ENCODE results near the gene ZNF417. TPM values are rescaled to one million over a fixed set of nuclear protein-coding genes. Genes with fewer than 3 reads are reported as not detected.

The ZNF417 gene
- total and polyA plus RNA-seq, 9 of the 15 experiments (the other 6 are each of a cell fraction or from before 2014, with no cell fraction given): 0.35 to 7.2 (median 3.2) TPM

DNA sequence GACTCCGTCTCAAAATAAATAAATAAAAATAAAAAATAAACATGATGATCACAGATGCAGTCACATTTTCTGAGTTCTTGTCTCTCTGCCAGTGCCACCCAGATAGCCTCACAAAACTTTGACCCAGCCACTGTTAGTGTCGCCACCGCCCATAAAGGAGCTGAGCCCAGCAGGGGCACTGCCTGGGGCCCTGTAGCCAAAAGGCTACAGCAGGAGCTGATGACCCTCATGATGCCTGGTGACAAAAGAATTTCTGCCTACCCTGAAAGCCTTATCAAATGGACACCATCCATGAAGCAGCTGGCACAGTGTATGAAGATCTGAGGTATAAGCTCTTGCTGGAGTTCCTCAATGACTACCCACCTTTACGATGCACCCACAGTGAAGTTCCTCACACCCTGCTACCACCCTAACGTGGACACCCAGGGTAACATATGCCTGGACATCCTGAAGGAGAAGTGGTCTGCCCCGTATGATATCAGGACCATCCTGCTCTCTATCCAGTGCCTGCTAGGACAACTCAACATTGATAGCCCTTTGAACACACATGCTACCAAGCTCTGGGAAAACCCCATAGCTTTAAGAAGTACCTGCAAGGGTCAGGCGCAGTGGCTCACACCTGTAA, 48.4 kb downstream of the ZNF417 start (continued):
- TF ChIP-seq, protein P1, sequence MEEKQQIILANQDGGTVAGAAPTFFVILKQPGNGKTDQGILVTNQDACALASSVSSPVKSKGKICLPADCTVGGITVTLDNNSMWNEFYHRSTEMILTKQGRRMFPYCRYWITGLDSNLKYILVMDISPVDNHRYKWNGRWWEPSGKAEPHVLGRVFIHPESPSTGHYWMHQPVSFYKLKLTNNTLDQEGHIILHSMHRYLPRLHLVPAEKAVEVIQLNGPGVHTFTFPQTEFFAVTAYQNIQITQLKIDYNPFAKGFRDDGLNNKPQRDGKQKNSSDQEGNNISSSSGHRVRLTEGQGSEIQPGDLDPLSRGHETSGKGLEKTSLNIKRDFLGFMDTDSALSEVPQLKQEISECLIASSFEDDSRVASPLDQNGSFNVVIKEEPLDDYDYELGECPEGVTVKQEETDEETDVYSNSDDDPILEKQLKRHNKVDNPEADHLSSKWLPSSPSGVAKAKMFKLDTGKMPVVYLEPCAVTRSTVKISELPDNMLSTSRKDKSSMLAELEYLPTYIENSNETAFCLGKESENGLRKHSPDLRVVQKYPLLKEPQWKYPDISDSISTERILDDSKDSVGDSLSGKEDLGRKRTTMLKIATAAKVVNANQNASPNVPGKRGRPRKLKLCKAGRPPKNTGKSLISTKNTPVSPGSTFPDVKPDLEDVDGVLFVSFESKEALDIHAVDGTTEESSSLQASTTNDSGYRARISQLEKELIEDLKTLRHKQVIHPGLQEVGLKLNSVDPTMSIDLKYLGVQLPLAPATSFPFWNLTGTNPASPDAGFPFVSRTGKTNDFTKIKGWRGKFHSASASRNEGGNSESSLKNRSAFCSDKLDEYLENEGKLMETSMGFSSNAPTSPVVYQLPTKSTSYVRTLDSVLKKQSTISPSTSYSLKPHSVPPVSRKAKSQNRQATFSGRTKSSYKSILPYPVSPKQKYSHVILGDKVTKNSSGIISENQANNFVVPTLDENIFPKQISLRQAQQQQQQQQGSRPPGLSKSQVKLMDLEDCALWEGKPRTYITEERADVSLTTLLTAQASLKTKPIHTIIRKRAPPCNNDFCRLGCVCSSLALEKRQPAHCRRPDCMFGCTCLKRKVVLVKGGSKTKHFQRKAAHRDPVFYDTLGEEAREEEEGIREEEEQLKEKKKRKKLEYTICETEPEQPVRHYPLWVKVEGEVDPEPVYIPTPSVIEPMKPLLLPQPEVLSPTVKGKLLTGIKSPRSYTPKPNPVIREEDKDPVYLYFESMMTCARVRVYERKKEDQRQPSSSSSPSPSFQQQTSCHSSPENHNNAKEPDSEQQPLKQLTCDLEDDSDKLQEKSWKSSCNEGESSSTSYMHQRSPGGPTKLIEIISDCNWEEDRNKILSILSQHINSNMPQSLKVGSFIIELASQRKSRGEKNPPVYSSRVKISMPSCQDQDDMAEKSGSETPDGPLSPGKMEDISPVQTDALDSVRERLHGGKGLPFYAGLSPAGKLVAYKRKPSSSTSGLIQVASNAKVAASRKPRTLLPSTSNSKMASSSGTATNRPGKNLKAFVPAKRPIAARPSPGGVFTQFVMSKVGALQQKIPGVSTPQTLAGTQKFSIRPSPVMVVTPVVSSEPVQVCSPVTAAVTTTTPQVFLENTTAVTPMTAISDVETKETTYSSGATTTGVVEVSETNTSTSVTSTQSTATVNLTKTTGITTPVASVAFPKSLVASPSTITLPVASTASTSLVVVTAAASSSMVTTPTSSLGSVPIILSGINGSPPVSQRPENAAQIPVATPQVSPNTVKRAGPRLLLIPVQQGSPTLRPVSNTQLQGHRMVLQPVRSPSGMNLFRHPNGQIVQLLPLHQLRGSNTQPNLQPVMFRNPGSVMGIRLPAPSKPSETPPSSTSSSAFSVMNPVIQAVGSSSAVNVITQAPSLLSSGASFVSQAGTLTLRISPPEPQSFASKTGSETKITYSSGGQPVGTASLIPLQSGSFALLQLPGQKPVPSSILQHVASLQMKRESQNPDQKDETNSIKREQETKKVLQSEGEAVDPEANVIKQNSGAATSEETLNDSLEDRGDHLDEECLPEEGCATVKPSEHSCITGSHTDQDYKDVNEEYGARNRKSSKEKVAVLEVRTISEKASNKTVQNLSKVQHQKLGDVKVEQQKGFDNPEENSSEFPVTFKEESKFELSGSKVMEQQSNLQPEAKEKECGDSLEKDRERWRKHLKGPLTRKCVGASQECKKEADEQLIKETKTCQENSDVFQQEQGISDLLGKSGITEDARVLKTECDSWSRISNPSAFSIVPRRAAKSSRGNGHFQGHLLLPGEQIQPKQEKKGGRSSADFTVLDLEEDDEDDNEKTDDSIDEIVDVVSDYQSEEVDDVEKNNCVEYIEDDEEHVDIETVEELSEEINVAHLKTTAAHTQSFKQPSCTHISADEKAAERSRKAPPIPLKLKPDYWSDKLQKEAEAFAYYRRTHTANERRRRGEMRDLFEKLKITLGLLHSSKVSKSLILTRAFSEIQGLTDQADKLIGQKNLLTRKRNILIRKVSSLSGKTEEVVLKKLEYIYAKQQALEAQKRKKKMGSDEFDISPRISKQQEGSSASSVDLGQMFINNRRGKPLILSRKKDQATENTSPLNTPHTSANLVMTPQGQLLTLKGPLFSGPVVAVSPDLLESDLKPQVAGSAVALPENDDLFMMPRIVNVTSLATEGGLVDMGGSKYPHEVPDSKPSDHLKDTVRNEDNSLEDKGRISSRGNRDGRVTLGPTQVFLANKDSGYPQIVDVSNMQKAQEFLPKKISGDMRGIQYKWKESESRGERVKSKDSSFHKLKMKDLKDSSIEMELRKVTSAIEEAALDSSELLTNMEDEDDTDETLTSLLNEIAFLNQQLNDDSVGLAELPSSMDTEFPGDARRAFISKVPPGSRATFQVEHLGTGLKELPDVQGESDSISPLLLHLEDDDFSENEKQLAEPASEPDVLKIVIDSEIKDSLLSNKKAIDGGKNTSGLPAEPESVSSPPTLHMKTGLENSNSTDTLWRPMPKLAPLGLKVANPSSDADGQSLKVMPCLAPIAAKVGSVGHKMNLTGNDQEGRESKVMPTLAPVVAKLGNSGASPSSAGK (IDR thresholded peaks at IDR 0.05): no peak
- TF ChIP-seq ZNF445 (CRISPR knock-in tag; IDR thresholded peaks at IDR 0.05; ENCODE audit: low read depth): peak; percentile 77
- no peak for TF ChIP-seq ZNF224 (CRISPR knock-in tag; IDR thresholded peaks at IDR 0.05)
- TF ChIP-seq ZNF785 (CRISPR knock-in tag; IDR thresholded peaks at IDR 0.05): no peak
- TF ChIP-seq SUPT5H (IDR thresholded peaks at IDR 0.05): peak; percentile 35; the same call in 1 of the 2 replicates
- TF ChIP-seq POLR2A (conservative IDR thresholded peaks at IDR 0.05): peak; percentile 52
- TF ChIP-seq SIN3A (IDR thresholded peaks at IDR 0.05; ENCODE audit: borderline replicate concordance in 2 of 2, control insufficient read depth in 1 of 2, low read depth in 2 of 2, low read length in 2 of 2): 0 out of 4 replicates have a peak, but pooled peaks of 1 of the 2 experiments have one; percentile 12
- TF ChIP-seq SP2 (IDR thresholded peaks at IDR 0.05; ENCODE audit: extremely low read depth, low read depth, low read length, poor library complexity, severe bottlenecking): no peak
- TF ChIP-seq ZNF780A (CRISPR knock-in tag; IDR thresholded peaks at IDR 0.05): no peak

Data from K562 (cell line).